ENCODE measurements around the gene LRIT1.
"Not testable (repeated sequence)": the region's sequence is repeated elsewhere in the genome, so short reads cannot be mapped to it uniquely, and the experiment has no call there.

GRCh38 chr10:84279876-84280475 lies 38.6 kb upstream of the LRIT1 start:
- not testable (repeated sequence) for TF ChIP-seq CTCF, POLR2A (IDR thresholded peaks at IDR 0.05)
